Heart left ventricle (tissue), 16 donors: ENCODE measurements around the gene MYH10. TPM values are rescaled to one million over a fixed set of nuclear protein-coding genes. Genes with fewer than 3 reads are reported as not detected.

Experiments used
- ATAC-seq, 4 donors: fragments of 200-7000 bp; cut with Tn5 transposase; one replicate each; pipeline ENCODE4 v1.9.1; 2020 to 2022; ENCODE audit warnings: moderate library complexity in 4 of 4, mild to moderate bottlenecking in 3 of 4, moderate number of reproducible peaks in 1 of 4
- DNase-seq, 5 donors: peaks; one replicate each; pipeline ENCODE4 v3.0.0-alpha.2; 2020
- H3K27ac ChIP-seq, 12 donors: fragments of 200-600 bp; sonication (generic) in 4 of 12; one replicate each; pipeline versions ENCODE4 v1.5.0 to v1.8.0; 2016 to 2022; ENCODE audit warnings: mild to moderate bottlenecking in 2 of 12
- H3K27me3 ChIP-seq, 9 donors: fragments of 200-600 bp; sonication (generic) in 2 of 9; one replicate each; pipeline versions ENCODE4 v1.5.1 to v1.8.0; 2016 to 2022; ENCODE audit warnings: mild to moderate bottlenecking in 3 of 9
- H3K36me3 ChIP-seq, 9 donors: fragments of 200-600 bp; sonication (generic) in 2 of 9; one replicate each; pipeline versions ENCODE4 v1.5.0 to v1.8.0; 2018 to 2022; ENCODE audit warnings: mild to moderate bottlenecking in 2 of 9
- H3K4me1 ChIP-seq, 12 donors: fragments of 200-600 bp; sonication (generic) in 4 of 12; one replicate each; pipeline versions ENCODE4 v1.5.0 to v1.8.0; 2016 to 2022; ENCODE audit warnings: mild to moderate bottlenecking in 3 of 12
- H3K4me3 ChIP-seq, 12 donors: fragments of 200-600 bp; sonication (generic) in 4 of 12; one replicate each; pipeline versions ENCODE4 v1.5.0 to v1.8.0; 2017 to 2022; ENCODE audit warnings: mild to moderate bottlenecking in 9 of 12, moderate library complexity in 4 of 12
- H3K9me3 ChIP-seq, 12 donors: fragments of 200-600 bp; sonication (generic) in 4 of 12; one replicate each; pipeline versions ENCODE4 v1.5.0 to v1.8.0; 2016 to 2022; ENCODE audit warnings: mild to moderate bottlenecking in 1 of 12
- CTCF ChIP-seq, 12 donors: fragments of 200-600 bp; sonication (generic) in 4 of 12; IDR thresholded peaks; one replicate each; pipeline versions ENCODE4 v1.5.0 to v1.8.0; 2018 to 2022; ENCODE audit warnings: antibody characterized with exemption in 12 of 12, mild to moderate bottlenecking in 5 of 12
- POLR2A ChIP-seq, 2 donors: fragments of 450-650 bp; IDR thresholded peaks; one replicate each; pipeline ENCODE4 v1.6.1; 2017; ENCODE audit warnings: antibody characterized with exemption in 2 of 2, mild to moderate bottlenecking in 2 of 2, moderate library complexity in 2 of 2
- WGBS, 4 donors: extraction: QIAGEN DNeasy Blood & Tissue Kit in 2 of 4; methylation state at CpG; one replicate each; pipeline versions ENCODE4 v1.1.5 to v1.1.7; 2013 to 2018; 5-methylcytosine and 5-hydroxymethylcytosine counted together
- intact Hi-C, 10 donors: fragments of 100-400 bp; cut with DNase I; formaldehyde crosslinking; loops; one replicate each; pipeline versions ENCODE4 v1.11.1 to v1.14.2; 2022
- polyA plus RNA-seq, 2 donors: library from polyadenylated mRNA; stranded (reverse); fragments of 200-250 nt; gene quantifications; one replicate each; pipeline ENCODE4 v1.2.3, GENCODE V29; 2013
- total RNA-seq, 9 donors: library from RNA; depleted of rRNA in 2 of 9; stranded (reverse); fragments of >200 nt in 2 of 9; fragmentation: NEBNext Ultra II Directional in 3 of 9; extraction: Animal tissue kit (Norgen Biotek cat#: 25700) in 3 of 9; gene quantifications; one replicate each; pipeline versions ENCODE4 v1.1.0 to v1.2.4, GENCODE V29; 2016 to 2023
- donor health status: ischemic (EF 13 %, LVEDD 7.1; RV severe dilation, severe dysfunction).
- donor health status: healthy with polysubstance abuse.
- donor health status: DM: no; HTN: yes; CAD: no.
- donor health status: DM: no; HTN: no; CAD: no.
- donor health status: ischemic (EF 25% LVEDD 6.9; RV normal size, moderate dysfunction).
- donor health status: ischemic (EF 25% LVEDD 5.7; RV mildly dilated, moderate dysfunction).
- donor health status: healthy.
- donor health status: DM: yes; HTN: yes; CAD: no.
- donor health status: ischemic (EF 35%, LVEDD 5.7; RV mildly dilated, moderate dysfunction).
- donor health status: nonischemic (EF 11% LVEDD 7.7; RV severe dilation, severe dysfunction).
- donor health status: DM: yes; HTN: yes; CAD: no.
- donor health status: PGD.
- donor health status: ischemic (EF 29% LVEDD 5.4; RV normal size, mild dysfunction).
- donor health status: nonischemic (EF 23%, LVEDD 6.1; RV moderate dilation, normal function).

MYH10 gene
- total and polyA plus RNA-seq, 11 donors = 10.6 to 62.1 (median 35.2) TPM

DNA sequence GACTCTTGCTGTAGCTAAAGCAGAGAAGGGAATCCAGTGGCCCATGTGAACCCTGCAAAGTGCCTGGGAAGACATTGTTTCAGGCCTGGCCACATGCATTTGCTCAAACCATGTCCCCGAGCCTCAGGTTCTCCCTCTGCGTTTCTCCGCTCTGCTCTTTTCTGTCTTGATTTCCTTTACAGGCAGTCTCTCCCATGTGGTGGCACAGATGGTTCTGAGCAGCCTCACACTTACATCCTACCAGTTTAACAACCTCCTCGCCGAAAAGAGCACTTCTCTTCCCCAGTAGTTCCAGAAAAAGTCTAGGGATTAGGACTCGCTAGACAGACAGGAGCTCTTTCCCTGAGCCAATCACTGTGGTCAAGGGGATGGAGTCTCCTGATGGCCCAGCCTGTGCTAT lies 28.3 kb upstream of the MYH10 start:
- Histone ChIP-seq H3K9me3 (peaks cover 0 to 13% (median 0%) of the 10 kb centered on the region in 12 donors), H3K27ac (no peak overlapping the region), H3K27me3 (no peaks in the 10 kb centered on the region), H3K4me1 (no peaks in the 10 kb centered on the region), H3K4me3 (no peak overlapping the region), H3K36me3 (no peaks in the 10 kb centered on the region)
- WGBS, 4 donors = 95 to 100% (median 97%) methylated on average over 6 of the region's 6 CpGs
- TF ChIP-seq CTCF (IDR thresholded peaks at IDR 0.05) = no peak
- TF ChIP-seq POLR2A (IDR thresholded peaks at IDR 0.05) = no peak
- ATAC-seq (no peak), DNase-seq (no peak)
- intact Hi-C loops = loop anchor here in 2 of 10 donors (10.0 kb wide), 2 partner anchors 76 to 84 kb away; no protein-coding TSS in a partner anchor

DNA sequence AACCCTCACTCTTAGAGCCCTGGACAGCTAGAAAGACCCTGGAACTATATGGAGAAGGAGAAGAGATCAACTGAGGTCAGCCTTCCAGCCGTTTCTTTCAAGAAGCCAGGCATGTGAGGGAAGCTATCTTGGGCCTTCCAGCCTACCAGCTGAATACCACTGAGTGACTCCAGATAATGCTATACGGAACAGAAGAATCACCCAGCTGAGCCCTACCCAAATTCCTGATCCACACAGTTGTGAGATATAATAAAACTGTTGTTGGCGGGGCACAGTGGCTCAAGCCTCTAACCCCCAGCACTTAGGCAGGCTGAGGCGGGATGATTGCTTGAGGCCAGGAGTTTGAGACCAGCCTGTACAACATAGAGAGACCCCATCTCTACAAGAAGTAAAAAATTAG lies 26.2 kb upstream of the MYH10 start:
- DNase-seq = no peak
- H3K27ac ChIP-seq = no peak overlapping the region
- 92 to 96% (median 95%) methylated on average over 3 to 4 of the region's 4 CpGs for WGBS, 4 donors
- no peak for TF ChIP-seq CTCF (IDR thresholded peaks at IDR 0.05)
- TF ChIP-seq POLR2A (IDR thresholded peaks at IDR 0.05) = no peak
- no peak overlapping the region for H3K4me3 ChIP-seq
- peaks cover 0 to 13% (median 0%) of the 10 kb centered on the region in 12 donors for H3K9me3 ChIP-seq
- no peaks in the 10 kb centered on the region for H3K4me1 ChIP-seq
- H3K36me3 ChIP-seq = no peaks in the 10 kb centered on the region
- intact Hi-C loops = loop anchor here in 2 of 10 donors (10.0 kb wide), 2 partner anchors 78 to 82 kb away; no protein-coding TSS in a partner anchor
- ATAC-seq = no peak
- no peaks in the 10 kb centered on the region for H3K27me3 ChIP-seq

DNA sequence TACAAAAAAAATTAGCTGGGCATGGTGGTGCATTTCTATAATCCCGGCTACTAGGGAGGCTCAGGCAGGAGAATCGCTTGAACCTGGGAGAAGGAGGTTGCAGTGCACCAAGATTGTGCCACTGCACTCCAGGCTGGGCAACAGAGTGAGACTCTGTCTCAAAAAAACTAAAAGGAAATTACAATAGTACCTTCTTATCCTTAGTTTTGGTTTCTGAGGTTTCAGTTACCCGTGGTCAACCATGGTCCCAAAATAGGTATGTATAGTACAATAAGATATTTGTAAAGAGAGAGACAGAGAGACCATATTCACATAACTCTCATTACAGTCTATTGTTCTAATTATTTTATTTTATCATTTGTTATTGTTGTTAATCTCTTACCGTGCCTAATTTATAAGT lies 24.3 kb upstream of the MYH10 start:
- TF ChIP-seq POLR2A (IDR thresholded peaks at IDR 0.05) (no peak), CTCF (IDR thresholded peaks at IDR 0.05) (no peak)
- intact Hi-C loops = loop anchor here in 2 of 10 donors (10.0 kb wide), 2 partner anchors 80 kb away; no protein-coding TSS in a partner anchor
- Histone ChIP-seq H3K36me3 (no peaks in the 10 kb centered on the region), H3K27ac (no peak overlapping the region), H3K9me3 (peaks cover 0 to 13% (median 0%) of the 10 kb centered on the region in 12 donors), H3K4me1 (peaks cover 0 to 3% (median 0%) of the 10 kb centered on the region in 12 donors), H3K27me3 (no peaks in the 10 kb centered on the region), H3K4me3 (no peak overlapping the region)
- WGBS, 4 donors = 84 to 91% (median 87%) methylated on average over 4 of the region's 4 CpGs
- DNase-seq (no peak), ATAC-seq (no peak)

- TF ChIP-seq POLR2A (IDR thresholded peaks at IDR 0.05) = no peak
- peak in 2 of 12 donors; percentile 12 to 18 for TF ChIP-seq CTCF (IDR thresholded peaks at IDR 0.05)
- Histone ChIP-seq H3K4me1 (peaks cover 0 to 13% (median 0%) of the 10 kb centered on the region in 12 donors), H3K9me3 (peaks cover 0 to 2% (median 0%) of the 10 kb centered on the region in 12 donors), H3K36me3 (no peaks in the 10 kb centered on the region), H3K4me3 (no peak overlapping the region), H3K27ac (no peak overlapping the region), H3K27me3 (no peaks in the 10 kb centered on the region)
- intact Hi-C loops = loop anchor here in 2 of 10 donors (10.0 kb wide), 2 partner anchors 76 to 84 kb away; no protein-coding TSS in a partner anchor
- 51 to 57% (median 52%) methylated on average over 4 of the region's 4 CpGs for WGBS, 4 donors
- ATAC-seq = no peak
- no peak for DNase-seq
Observed at GRCh38 chr17:8651013-8651412, 20.5 kb upstream of the MYH10 start.
